Glomerular visceral epithelial cell (primary cell): ENCODE measurements around the gene MSANTD2.

ENCODE experiments used
- DNase-seq: peaks from one replicate; pipeline ENCODE4 v3.0.0-alpha.2; 2016; ENCODE audit errors: extremely low spot score

Gene MSANTD2

GRCh38 chr11:124754309-124754708 is 45.9 kb downstream of the MSANTD2 start:
- no peak for DNase-seq

GRCh38 chr11:124753624-124754023 is 46.6 kb downstream of the MSANTD2 start:
- no peak for DNase-seq

- no peak for DNase-seq
Measured at GRCh38 chr11:124753205-124753604, 47.0 kb downstream of the MSANTD2 start.

- DNase-seq, result no peak
Measured at GRCh38 chr11:124752471-124753102, 47.6 kb downstream of the MSANTD2 start.

- no peak for DNase-seq
Measured at GRCh38 chr11:124751741-124752470, 48.3 kb downstream of the MSANTD2 start, which contains the start of gene VSIG2. Gene VSIG2, minus strand, starts transcription at chr11:124752255. Its CDS starts 118 bp downstream, at chr11:124752137.

- DNase-seq, result no peak
Measured at GRCh38 chr11:124751391-124751740, 48.8 kb downstream of the MSANTD2 start.

- DNase-seq, result no peak
Measured at GRCh38 chr11:124749912-124750311, 50.3 kb downstream of the MSANTD2 start.

GRCh38 chr11:124748481-124749343 is 51.5 kb downstream of the MSANTD2 start:
- peak; percentile 25 for DNase-seq

GRCh38 chr11:124748100-124748418 is 52.1 kb downstream of the MSANTD2 start:
- no peak for DNase-seq

GRCh38 chr11:124747406-124748099 is 52.7 kb downstream of the MSANTD2 start:
- DNase-seq, result no peak

GRCh38 chr11:124746621-124747243 is 53.5 kb downstream of the MSANTD2 start:
- peak; percentile 83 for DNase-seq

GRCh38 chr11:124745835-124746620 is 54.2 kb downstream of the MSANTD2 start:
- no peak for DNase-seq

GRCh38 chr11:124745270-124745834 is 54.9 kb downstream of the MSANTD2 start:
- no peak for DNase-seq

GRCh38 chr11:124743050-124743449 is 57.2 kb downstream of the MSANTD2 start:
- no peak for DNase-seq

- DNase-seq, result no peak
Measured at GRCh38 chr11:124742555-124742954, 57.7 kb downstream of the MSANTD2 start.

- DNase-seq, result peak; percentile 30
Measured at GRCh38 chr11:124740277-124740882, 59.8 kb downstream of the MSANTD2 start.

- peak; percentile 87 for DNase-seq
Measured at GRCh38 chr11:124739479-124740276, 60.5 kb downstream of the MSANTD2 start, which contains the start of gene NRGN. Gene NRGN, plus strand, starts transcription at chr11:124739942. Its CDS starts 143 bp downstream, at chr11:124740085.

GRCh38 chr11:124738713-124739478 is 61.3 kb downstream of the MSANTD2 start:
- DNase-seq, result no peak
